HFF-Myc (cell line): ENCODE measurements around the gene SBK2.

Experiments
- DNase-seq: peaks from one replicate; pipeline ENCODE4 v3.0.0-alpha.2; 2011; ENCODE audit warnings: low read depth; ENCODE audit errors: extremely low read depth
- H3K4me3 ChIP-seq: replicated peaks from 2 replicates; pipeline ENCODE4 v1.5.1; 2011; ENCODE audit warnings: low read depth, mild to moderate bottlenecking, control low read depth, low read length
- TF ChIP-seq, protein P1 (sequence below): IDR thresholded peaks from 2 replicates; pipeline ENCODE4 v1.5.1; 2012; ENCODE audit warnings: mild to moderate bottlenecking, low read depth, low read length, control low read depth; ENCODE audit errors: missing control alignments

The SBK2 gene

DNA sequence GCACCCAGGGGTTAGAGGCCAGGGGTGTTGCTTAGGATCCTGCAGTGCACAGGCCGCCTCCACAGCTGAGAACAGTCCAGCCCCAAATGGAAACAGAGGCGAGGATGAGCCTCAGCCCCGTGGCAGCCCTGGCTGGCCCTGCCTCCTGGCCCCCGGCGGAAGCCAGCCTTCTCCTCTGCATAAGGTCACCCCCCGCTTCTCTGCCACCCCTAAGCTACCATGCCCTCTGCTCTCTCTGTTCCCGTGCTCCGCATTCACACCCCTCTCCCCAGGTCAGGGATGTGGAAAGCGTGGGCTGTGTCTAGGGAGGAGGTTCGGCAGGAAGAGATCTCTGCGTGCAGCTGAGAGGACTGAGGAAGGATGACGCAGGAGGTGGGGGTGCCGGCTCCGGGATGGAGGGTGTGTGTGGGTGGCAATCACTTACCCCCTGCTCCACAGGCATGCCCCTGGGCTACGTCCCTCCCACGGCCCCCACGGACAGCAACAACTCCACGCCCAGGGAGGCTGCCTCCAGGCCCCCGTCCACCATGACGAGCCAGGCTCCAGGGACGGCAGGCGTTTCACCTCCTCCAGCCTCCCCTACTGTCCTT is 42.7 kb downstream of the SBK2 start:
- DNase-seq: no peak
- TF ChIP-seq, protein P1, sequence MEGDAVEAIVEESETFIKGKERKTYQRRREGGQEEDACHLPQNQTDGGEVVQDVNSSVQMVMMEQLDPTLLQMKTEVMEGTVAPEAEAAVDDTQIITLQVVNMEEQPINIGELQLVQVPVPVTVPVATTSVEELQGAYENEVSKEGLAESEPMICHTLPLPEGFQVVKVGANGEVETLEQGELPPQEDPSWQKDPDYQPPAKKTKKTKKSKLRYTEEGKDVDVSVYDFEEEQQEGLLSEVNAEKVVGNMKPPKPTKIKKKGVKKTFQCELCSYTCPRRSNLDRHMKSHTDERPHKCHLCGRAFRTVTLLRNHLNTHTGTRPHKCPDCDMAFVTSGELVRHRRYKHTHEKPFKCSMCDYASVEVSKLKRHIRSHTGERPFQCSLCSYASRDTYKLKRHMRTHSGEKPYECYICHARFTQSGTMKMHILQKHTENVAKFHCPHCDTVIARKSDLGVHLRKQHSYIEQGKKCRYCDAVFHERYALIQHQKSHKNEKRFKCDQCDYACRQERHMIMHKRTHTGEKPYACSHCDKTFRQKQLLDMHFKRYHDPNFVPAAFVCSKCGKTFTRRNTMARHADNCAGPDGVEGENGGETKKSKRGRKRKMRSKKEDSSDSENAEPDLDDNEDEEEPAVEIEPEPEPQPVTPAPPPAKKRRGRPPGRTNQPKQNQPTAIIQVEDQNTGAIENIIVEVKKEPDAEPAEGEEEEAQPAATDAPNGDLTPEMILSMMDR: no peak
- H3K4me3 ChIP-seq: no peak overlapping the region

DNA sequence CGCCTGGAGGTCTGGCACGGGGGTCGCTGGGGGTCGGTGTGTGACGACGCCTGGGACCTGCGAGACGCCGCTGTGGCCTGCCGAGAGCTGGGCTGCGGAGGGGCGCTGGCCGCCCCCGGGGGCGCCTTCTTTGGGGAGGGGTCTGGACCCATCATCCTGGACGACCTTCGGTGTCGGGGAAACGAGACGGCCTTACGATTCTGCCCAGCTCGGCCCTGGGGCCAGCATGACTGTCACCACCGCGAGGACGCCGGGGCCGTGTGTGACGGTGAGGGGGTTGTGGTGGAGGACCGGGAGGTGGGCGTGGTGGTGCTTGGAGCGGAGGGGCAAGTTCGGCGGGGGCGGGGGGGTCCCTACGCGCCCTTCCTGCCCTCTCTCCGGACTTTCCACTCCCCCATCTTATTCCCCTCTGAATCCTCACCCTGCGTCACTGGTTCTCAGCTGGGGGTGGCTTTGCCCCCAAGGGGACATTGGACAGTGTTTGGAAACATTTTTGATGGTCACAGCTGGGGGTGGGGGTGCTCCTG is 43.2 kb downstream of the SBK2 start:
- no peak overlapping the region for H3K4me3 ChIP-seq
- no peak for DNase-seq
- TF ChIP-seq, protein P1: no peak

DNA sequence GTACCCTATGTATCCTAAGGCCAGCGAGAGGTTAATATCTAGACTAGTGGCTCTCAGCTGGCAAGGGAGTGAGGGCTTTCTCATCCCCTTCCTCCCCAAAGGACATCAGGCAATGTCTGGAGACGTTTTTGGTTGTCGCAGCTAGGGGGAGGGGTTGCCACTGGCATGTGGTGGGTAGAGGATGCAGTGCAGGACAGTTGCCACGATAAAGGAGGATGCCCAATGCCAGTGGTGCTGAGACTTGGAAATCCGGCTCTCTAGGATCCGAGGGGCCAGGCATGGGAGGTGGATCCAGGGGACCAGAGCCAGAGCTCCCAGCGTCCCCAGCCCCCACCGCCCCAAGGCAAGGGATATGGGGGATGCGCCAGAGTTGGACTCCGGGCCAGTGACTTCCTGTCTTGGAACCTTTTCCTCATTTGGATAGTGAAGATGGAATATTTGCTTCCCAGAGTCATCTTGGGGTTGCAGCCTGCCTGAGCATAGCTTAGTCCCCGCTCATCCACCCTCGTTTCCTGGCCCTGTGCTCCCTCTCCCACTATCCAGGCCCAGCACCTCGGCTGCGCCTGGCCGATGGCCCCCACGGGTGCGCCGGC is 43.8 kb downstream of the SBK2 start:
- TF ChIP-seq, protein P1: no peak
- DNase-seq: no peak
- no peak overlapping the region for H3K4me3 ChIP-seq

DNA sequence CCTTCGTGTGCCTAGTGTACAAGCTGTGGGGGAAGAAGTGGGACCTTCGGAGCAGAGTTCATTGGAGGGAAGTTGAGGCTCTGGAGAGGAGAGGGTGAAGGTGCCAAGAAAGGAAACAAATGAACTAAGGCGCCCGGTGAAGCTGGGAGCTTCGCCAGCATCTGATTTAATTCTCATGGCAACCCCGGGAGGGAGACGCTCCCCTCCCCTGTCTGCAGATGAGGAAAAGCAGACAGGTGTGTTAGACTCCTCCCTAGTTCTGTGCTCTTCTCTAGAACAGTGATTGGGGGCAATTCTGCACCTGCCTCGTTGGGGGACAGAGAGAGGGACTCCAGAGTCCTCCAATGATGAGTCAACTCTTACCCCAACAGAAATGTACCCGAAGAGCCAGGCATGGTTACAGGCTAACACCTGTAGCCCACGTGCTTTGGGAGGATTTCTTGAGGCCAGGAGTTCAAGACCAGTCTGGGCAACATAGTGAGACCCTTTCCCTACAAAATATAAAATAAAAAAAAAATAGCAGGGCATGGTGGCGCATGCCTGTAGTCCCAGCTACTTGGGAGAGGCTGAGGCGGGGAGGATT is 44.5 kb downstream of the SBK2 start:
- no peak overlapping the region for H3K4me3 ChIP-seq
- DNase-seq: no peak
- TF ChIP-seq, protein P1: no peak

DNA sequence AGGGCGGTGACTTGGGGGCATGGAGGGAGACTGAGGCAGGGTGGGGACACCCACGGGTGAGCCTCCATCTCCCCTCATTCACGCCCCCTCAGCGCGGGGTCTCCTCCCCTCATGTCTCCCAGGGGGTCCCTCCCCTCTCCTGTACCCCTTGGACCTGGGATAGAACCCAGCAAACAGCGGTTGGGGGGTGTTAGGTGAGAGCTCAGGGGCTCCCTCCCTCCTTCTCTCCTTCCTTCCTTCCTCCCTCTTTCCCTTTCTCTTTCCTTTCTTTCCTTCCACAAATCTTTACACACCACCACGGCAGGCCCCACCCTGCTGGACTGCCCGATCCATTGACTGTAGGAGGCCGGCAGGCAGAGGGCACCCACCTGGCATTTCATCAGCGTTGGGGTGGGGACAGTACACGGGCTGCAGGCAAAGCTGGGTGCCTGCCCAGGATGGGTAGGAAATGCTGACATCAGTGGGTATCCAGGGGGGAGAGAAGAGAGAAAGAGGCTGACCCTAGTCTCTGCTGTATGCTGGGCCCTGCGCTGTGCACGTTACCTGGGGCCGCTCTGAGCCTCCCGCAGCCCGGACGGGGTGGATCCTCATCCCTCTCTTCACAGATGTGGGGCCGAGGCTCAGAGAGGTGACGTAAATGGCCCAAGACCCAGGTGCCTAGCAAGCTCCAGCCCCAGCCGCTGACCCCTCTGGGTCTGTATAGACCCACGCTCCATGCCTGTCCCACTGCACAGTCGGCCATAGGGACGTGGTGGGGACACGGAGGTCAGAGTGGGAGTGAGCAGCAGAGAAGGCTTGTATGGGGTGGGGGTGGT is 45.2 kb downstream of the SBK2 start:
- TF ChIP-seq, protein P1: no peak
- no peak for DNase-seq
- no peak overlapping the region for H3K4me3 ChIP-seq

DNA sequence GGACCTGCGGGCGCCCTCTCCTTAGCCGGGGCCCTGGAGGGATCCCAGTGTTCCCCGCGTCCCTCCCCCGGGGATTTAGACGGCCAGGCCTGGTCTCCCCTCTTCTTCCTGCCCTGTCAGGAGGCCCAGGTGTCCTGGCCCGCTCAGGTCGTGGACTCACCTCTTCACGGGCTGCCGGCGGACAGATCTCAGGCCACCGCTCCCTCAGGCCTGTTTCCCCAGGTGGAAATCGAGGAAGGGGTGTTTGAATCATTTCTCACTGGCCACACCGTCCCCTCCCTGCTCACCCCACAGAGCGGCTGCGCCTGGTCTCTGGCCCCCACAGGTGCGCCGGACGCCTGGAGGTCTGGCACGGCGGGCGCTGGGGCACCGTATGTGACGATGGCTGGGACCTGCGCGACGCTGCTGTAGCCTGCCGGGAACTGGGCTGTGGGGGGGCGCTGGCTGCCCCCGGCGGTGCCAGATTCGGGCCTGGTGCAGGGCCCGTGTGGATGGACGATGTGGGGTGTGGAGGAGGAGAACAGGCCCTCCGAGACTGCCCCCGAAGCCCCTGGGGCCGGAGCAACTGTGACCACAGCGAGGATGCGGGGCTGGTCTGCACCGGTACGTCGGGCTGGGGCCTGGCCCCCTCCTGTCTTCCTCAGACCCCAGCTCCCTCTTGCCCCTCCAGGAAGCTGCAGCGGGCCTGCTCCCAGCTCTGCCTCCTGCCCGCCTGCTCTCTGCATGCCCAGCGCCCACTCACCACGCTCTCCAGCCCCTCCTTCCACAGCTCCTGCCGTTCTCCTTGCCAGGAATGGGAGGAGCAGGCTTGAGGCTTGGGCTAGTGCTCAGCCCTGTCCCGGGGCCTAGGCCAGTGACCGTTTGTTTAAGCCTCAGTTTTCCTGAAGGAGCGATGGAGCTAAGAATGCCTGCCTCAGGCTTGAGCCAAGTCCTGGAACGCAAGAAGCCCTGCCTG is 46.2 kb downstream of the SBK2 start:
- DNase-seq: no peak
- TF ChIP-seq, protein P1: no peak
- no peak overlapping the region for H3K4me3 ChIP-seq
